ENCODE measurements around the gene BMP8B.
"Not testable (repeated sequence)": the region's sequence is repeated elsewhere in the genome, so short reads cannot be mapped to it uniquely, and the experiment has no call there.

DNA sequence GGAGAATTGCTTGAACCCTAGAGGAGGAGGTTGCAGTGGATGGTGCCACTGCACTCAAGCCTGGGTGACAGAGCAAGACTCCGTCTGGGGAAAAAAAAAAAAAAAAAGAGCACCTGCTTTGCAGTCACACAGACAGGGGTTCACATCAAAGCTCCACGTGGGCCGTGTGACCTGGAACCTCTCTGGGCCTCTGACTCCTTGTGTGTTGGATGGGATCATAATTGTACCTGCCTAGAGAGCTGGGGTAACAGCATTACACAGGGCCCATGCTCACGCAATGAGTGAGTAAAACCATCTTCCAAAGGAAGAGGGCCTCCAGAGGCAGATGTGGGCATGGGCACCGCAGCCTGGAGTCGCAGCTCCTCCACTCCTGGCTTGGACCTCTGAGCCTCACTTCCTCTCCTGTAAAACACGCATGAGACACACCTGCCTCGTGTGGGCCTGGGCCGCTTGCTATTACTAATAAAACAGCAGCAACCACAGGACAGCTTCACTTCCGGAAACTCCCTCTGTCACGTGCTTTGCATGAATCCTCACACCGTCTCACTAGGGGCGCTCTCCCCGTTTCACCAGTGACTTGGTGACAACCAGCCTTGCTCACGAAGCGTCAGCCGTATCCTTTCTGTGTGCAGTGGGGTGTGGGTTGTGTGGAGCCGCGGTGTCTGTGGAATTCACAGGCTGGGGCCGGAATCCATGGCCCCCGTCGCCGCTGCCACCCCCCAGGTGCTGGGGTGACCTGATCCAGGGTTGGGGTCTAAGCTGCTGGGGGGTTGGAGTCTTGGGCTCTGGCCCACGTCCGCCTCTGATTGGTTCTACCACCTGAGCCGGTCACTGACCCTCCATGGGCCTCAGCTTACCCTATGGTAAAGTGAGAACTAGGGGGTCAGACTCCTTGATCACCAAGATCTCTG is 10.4 kb upstream of the BMP8B start:
- TF ChIP-seq, protein P1, sequence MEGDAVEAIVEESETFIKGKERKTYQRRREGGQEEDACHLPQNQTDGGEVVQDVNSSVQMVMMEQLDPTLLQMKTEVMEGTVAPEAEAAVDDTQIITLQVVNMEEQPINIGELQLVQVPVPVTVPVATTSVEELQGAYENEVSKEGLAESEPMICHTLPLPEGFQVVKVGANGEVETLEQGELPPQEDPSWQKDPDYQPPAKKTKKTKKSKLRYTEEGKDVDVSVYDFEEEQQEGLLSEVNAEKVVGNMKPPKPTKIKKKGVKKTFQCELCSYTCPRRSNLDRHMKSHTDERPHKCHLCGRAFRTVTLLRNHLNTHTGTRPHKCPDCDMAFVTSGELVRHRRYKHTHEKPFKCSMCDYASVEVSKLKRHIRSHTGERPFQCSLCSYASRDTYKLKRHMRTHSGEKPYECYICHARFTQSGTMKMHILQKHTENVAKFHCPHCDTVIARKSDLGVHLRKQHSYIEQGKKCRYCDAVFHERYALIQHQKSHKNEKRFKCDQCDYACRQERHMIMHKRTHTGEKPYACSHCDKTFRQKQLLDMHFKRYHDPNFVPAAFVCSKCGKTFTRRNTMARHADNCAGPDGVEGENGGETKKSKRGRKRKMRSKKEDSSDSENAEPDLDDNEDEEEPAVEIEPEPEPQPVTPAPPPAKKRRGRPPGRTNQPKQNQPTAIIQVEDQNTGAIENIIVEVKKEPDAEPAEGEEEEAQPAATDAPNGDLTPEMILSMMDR (IDR thresholded peaks at IDR 0.05; ENCODE audit: insufficient read depth, low read depth, low read length), result not testable (repeated sequence)
- TF ChIP-seq EZH2 (IDR thresholded peaks at IDR 0.05; ENCODE audit: insufficient read depth, low read length), result not testable (repeated sequence)

All from astrocyte (in vitro differentiated cells and primary cell).